GM23248 (cell line): Measurements from ENCODE around the gene EGLN1. TPM values are rescaled to one million over a fixed set of nuclear protein-coding genes. Genes with fewer than 3 reads are reported as not detected.
A peak's percentile ranks its signal among the peaks of the same experiment; 100 is the strongest.

Source experiments
- DNase-seq: peaks from one replicate; pipeline ENCODE4 v3.0.0-alpha.2; 2015
- H2AFZ ChIP-seq: fragments of 200-600 bp; sonication (generic); 2 replicates; pipeline ENCODE4 v1.6.1; 2016; ENCODE audit warnings: antibody characterized with exemption
- H3F3A ChIP-seq: fragments of 200-600 bp; sonication (generic); 2 replicates; pipeline ENCODE4 v1.6.1; 2016; ENCODE audit warnings: mild to moderate bottlenecking, antibody characterized with exemption, mixed run types; ENCODE audit not compliant: insufficient read depth
- H3K27ac ChIP-seq: fragments of 200-600 bp; sonication (generic); 2 replicates; pipeline ENCODE4 v1.5.1; 2016; ENCODE audit warnings: mild to moderate bottlenecking
- H3K27me3 ChIP-seq: fragments of 200-600 bp; sonication (generic); replicated peaks from 2 replicates; pipeline ENCODE4 v1.6.1; 2016; ENCODE audit warnings: mild to moderate bottlenecking; ENCODE audit not compliant: insufficient read depth
- H3K36me3 ChIP-seq: fragments of 200-600 bp; sonication (generic); 2 replicates; pipeline ENCODE4 v1.6.1; 2016; ENCODE audit warnings: low read depth, mild to moderate bottlenecking
- H3K4me1 ChIP-seq: fragments of 200-600 bp; sonication (generic); 2 replicates; pipeline ENCODE4 v1.6.1; 2016; ENCODE audit warnings: mild to moderate bottlenecking; ENCODE audit not compliant: insufficient read depth
- H3K4me2 ChIP-seq: fragments of 200-600 bp; sonication (generic); one replicate; pipeline ENCODE4 v1.6.1; 2016; ENCODE audit warnings: mild to moderate bottlenecking; ENCODE audit not compliant: unreplicated experiment
- H3K4me3 ChIP-seq: fragments of 200-600 bp; sonication (generic); 2 replicates; pipeline ENCODE4 v1.5.1; 2016; ENCODE audit warnings: mild to moderate bottlenecking
- H3K79me2 ChIP-seq: fragments of 200-600 bp; sonication (generic); 2 replicates; pipeline ENCODE4 v1.6.1; 2016; ENCODE audit warnings: mild to moderate bottlenecking; ENCODE audit not compliant: insufficient read depth
- H3K9ac ChIP-seq: fragments of 200-600 bp; sonication (generic); 2 replicates; pipeline ENCODE4 v1.6.1; 2016; ENCODE audit warnings: mild to moderate bottlenecking
- H3K9me2 ChIP-seq: fragments of 200-600 bp; sonication (generic); 2 replicates; pipeline ENCODE4 v1.6.1; 2016; ENCODE audit warnings: mixed run types, mild to moderate bottlenecking, moderate library complexity; ENCODE audit not compliant: insufficient read depth
- H3K9me3 ChIP-seq: fragments of 200-600 bp; sonication (generic); one replicate; pipeline ENCODE4 v1.6.1; 2017; ENCODE audit warnings: low read depth
- H4K20me1 ChIP-seq: fragments of 200-600 bp; sonication (generic); 2 replicates; pipeline ENCODE4 v1.6.0; 2016; ENCODE audit not compliant: insufficient read depth
- EZH2 ChIP-seq: fragments of 200-600 bp; sonication (generic); IDR thresholded peaks from 2 replicates; pipeline ENCODE4 v1.6.1; 2018; ENCODE audit warnings: antibody characterized with exemption, mild to moderate bottlenecking; ENCODE audit not compliant: insufficient read depth, poor library complexity, severe bottlenecking
- EZH2phosphoT487 ChIP-seq: fragments of 200-600 bp; sonication (generic); IDR thresholded peaks from 2 replicates; pipeline ENCODE4 v1.6.1; 2018; ENCODE audit warnings: antibody characterized with exemption, moderate library complexity, mild to moderate bottlenecking, low read depth; ENCODE audit not compliant: insufficient read depth
- WGBS, 2 experiments: methylation state at CpG; one replicate each; pipeline ENCODE4 v1.1.6; 2015 to 2017; ENCODE audit warnings: low lambda C conversion rate in 2 of 2, low coverage in 1 of 2; ENCODE audit errors: missing lambda C conversion rate in 2 of 2; 5-methylcytosine and 5-hydroxymethylcytosine counted together
- in situ Hi-C: fragments of 300-500 bp; cut with MboI; formaldehyde crosslinking; loops from 2 replicates; pipeline ENCODE4 v1.15.0; 2020
- polyA plus RNA-seq: library from polyadenylated mRNA; unstranded; fragments of >200 nt; fragmentation: Nextera tagmentation; extraction: Ambion mirVana; gene quantifications from 2 replicates; pipeline ENCODE4 v1.2.1, GENCODE V29; 2016
- total RNA-seq: library from RNA; depleted of rRNA; stranded (reverse); fragments of >200 nt; shearing (Covaris generic); gene quantifications from 2 replicates; pipeline ENCODE4 v1.2.3, GENCODE V29; 2014

EGLN1 gene
- total and polyA plus RNA-seq, 2 experiments from 2014 or later = 17.6 to 51.8 TPM

- H3K27ac ChIP-seq = peak overlapping the region; percentile 67
- peak overlapping the region; percentile 83 for H3K9ac ChIP-seq
- peaks cover 39% of the 10 kb centered on the region for H4K20me1 ChIP-seq
- peaks cover 58% of the 10 kb centered on the region for H3K79me2 ChIP-seq
- in situ Hi-C loops = no loop called here
- peaks cover 31% of the 10 kb centered on the region for H3K4me1 ChIP-seq
- no peaks in the 10 kb centered on the region for H3K9me3 ChIP-seq
- 0 out of 2 replicates have a peak, but pooled peaks cover 2% of the 10 kb centered on the region for H3K36me3 ChIP-seq
- no peaks in the 10 kb centered on the region for H3K9me2 ChIP-seq
- no peaks in the 10 kb centered on the region for H3K27me3 ChIP-seq
- TF ChIP-seq EZH2 = no peak
- no peak for TF ChIP-seq EZH2phosphoT487
- H3K4me3 ChIP-seq = peak overlapping the region; percentile 87
- 0 to 1% methylated on average over 18 of the region's 18 CpGs for WGBS, 2 experiments
- peak; percentile 34 for DNase-seq
- peak overlapping the region; percentile 92 for H3K4me2 ChIP-seq
- peak overlapping the region; percentile 30 for H2AFZ ChIP-seq
- H3F3A ChIP-seq = peaks cover 18% of the 10 kb centered on the region; the same call in 1 of the 2 replicates
These were observed 1.7 kb downstream of the EGLN1 start for GRCh38 chr1:231420299-231420958.

GRCh38 chr1:231419738-231420298, 2.3 kb downstream of the EGLN1 start:
- peak; percentile 46 for DNase-seq
- Histone ChIP-seq H2AFZ (peak overlapping the region; percentile 30; the same call in 1 of the 2 replicates), H3K4me3 (peak overlapping the region; percentile 87), H3K9ac (peak overlapping the region; percentile 83), H3K36me3 (0 out of 2 replicates have a peak, but pooled peaks cover 2% of the 10 kb centered on the region), H3K79me2 (peaks cover 65% of the 10 kb centered on the region), H3K27ac (peak overlapping the region; percentile 67), H3K4me1 (peaks cover 31% of the 10 kb centered on the region), H3K9me3 (no peaks in the 10 kb centered on the region), H3F3A (peaks cover 18% of the 10 kb centered on the region; the same call in 1 of the 2 replicates), H3K9me2 (no peaks in the 10 kb centered on the region), H3K4me2 (peak overlapping the region; percentile 92), H4K20me1 (peaks cover 39% of the 10 kb centered on the region), H3K27me3 (no peaks in the 10 kb centered on the region)
- in situ Hi-C loops = no loop called here
- WGBS, 2 experiments = 0 to 4% methylated on average over 8 of the region's 8 CpGs
- TF ChIP-seq EZH2 (no peak), EZH2phosphoT487 (no peak)

GRCh38 chr1:231419147-231419546, 2.9 kb downstream of the EGLN1 start:
- no peak for DNase-seq
- Histone ChIP-seq H3K9me3 (no peaks in the 10 kb centered on the region), H3K9ac (peak overlapping the region; percentile 83), H4K20me1 (peaks cover 39% of the 10 kb centered on the region), H2AFZ (no peak overlapping the region), H3K27ac (peak overlapping the region; percentile 67), H3F3A (peaks cover 18% of the 10 kb centered on the region; the same call in 1 of the 2 replicates), H3K36me3 (0 out of 2 replicates have a peak, but pooled peaks cover 2% of the 10 kb centered on the region), H3K27me3 (no peaks in the 10 kb centered on the region), H3K4me2 (peak overlapping the region; percentile 92), H3K4me3 (peak overlapping the region; percentile 87), H3K9me2 (no peaks in the 10 kb centered on the region), H3K4me1 (peaks cover 31% of the 10 kb centered on the region), H3K79me2 (peaks cover 71% of the 10 kb centered on the region)
- no peak for TF ChIP-seq EZH2phosphoT487
- TF ChIP-seq EZH2 = no peak
- WGBS, 2 experiments = 54 to 64% methylated on average over 1 of the region's 1 CpG
- in situ Hi-C loops = no loop called here

GRCh38 chr1:231418741-231419107, 3.4 kb downstream of the EGLN1 start:
- H3K27ac ChIP-seq = no peak overlapping the region
- peak overlapping the region; percentile 92 for H3K4me2 ChIP-seq
- H3K36me3 ChIP-seq = 0 out of 2 replicates have a peak, but pooled peaks cover 2% of the 10 kb centered on the region
- H4K20me1 ChIP-seq = peaks cover 41% of the 10 kb centered on the region
- peak overlapping the region; percentile 83 for H3K9ac ChIP-seq
- no peaks in the 10 kb centered on the region for H3K27me3 ChIP-seq
- WGBS, 2 experiments = 53 to 55% methylated on average over 4 of the region's 4 CpGs
- in situ Hi-C loops = no loop called here
- no peak for TF ChIP-seq EZH2
- no peak for TF ChIP-seq EZH2phosphoT487
- no peaks in the 10 kb centered on the region for H3K9me2 ChIP-seq
- peaks cover 31% of the 10 kb centered on the region for H3K4me1 ChIP-seq
- H2AFZ ChIP-seq = no peak overlapping the region
- H3K4me3 ChIP-seq = peak overlapping the region; percentile 87
- peaks cover 18% of the 10 kb centered on the region; the same call in 1 of the 2 replicates for H3F3A ChIP-seq
- H3K9me3 ChIP-seq = no peaks in the 10 kb centered on the region
- DNase-seq = no peak
- peaks cover 75% of the 10 kb centered on the region for H3K79me2 ChIP-seq
